Activated CD4-positive, alpha-beta memory T cell treated with anti-CD3 and anti-CD28 coated beads, Interleukin-2, amount 10 ng/mL, durations not matched to agents 7 days and 5 days (primary cell): ENCODE measurements around the gene DEF6. TPM values are rescaled to one million over a fixed set of nuclear protein-coding genes. Genes with fewer than 3 reads are reported as not detected.
A peak's percentile ranks its signal among the peaks of the same experiment; 100 is the strongest.

Experiments used
- CTCF ChIA-PET: fragments of 350-600 bp; sonication (Branson Sonifier 250); formaldehyde crosslinking; loops from one replicate; lab custom pipeline; 2021; ENCODE audit warnings: antibody characterized with exemption, inconsistent platforms; lab: Charles Lee
- POLR2A ChIA-PET: fragments of 350-600 bp; sonication (Branson Sonifier 250); formaldehyde crosslinking; loops from one replicate; lab custom pipeline; 2021; ENCODE audit warnings: antibody characterized with exemption; lab: Charles Lee
- DNase-seq: peaks from one replicate; pipeline ENCODE4 v3.0.0-alpha.2; 2020
- H3K27ac Mint-ChIP-seq: one replicate; pipeline ENCODE4 v1.8.0; 2021; ENCODE audit warnings: mild to moderate bottlenecking, mixed read lengths
- H3K27me3 Mint-ChIP-seq: one replicate; pipeline ENCODE4 v1.8.0; 2021; ENCODE audit warnings: mixed read lengths
- H3K36me3 Mint-ChIP-seq: one replicate; pipeline ENCODE4 v1.8.0; 2021; ENCODE audit warnings: low read depth, mixed read lengths
- H3K4me1 Mint-ChIP-seq: one replicate; pipeline ENCODE4 v1.8.0; 2021; ENCODE audit warnings: mixed read lengths
- H3K4me3 Mint-ChIP-seq: one replicate; pipeline ENCODE4 v1.8.0; 2021; ENCODE audit warnings: mild to moderate bottlenecking, mixed read lengths
- H3K9me3 Mint-ChIP-seq: one replicate; pipeline ENCODE4 v1.8.0; 2021; ENCODE audit warnings: mixed read lengths
- total RNA-seq, 2 experiments: library from RNA; stranded (reverse); gene quantifications; one replicate each; pipeline ENCODE4 v1.2.3, GENCODE V29; 2021

The DEF6 gene
- total RNA-seq, 2 experiments from 2014 or later = 201 to 215 TPM

DNA sequence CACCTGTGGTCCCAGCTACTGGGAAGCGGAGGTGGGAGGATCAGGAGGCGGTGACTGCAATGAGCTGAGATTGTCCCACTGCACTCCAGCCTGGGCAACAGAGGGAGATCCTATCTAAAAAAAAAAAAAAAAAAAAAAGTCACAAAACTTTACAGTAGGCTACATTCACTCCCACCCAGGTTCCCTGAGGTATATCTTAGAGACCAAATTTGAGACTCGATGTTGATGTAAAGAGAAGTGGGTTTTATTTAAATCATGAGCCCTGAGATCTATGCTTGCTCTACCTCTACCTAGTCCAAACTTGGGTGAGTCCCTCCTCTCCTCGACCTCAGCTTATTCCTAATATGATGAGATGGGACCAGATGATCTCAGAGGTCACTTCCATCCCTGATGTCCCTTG lies 8.8 kb upstream of the DEF6 start:
- no peak for DNase-seq
- Mint-ChIP-seq H3K9me3 (no peaks in the 10 kb centered on the region), H3K36me3 (peaks cover 33% of the 10 kb centered on the region), H3K4me1 (no peaks in the 10 kb centered on the region), H3K4me3 (no peak overlapping the region), H3K27me3 (no peaks in the 10 kb centered on the region), H3K27ac (no peak overlapping the region)
- POLR2A ChIA-PET = interaction anchor here (0.8 to 1.2 kb wide), 2 partner anchors 10 to 14 kb away, joined by 3 read pairs; no protein-coding TSS in a partner anchor
- CTCF ChIA-PET = interaction anchor here (1.2 to 1.4 kb wide), 2 partner anchors 8 to 48 kb away, joined by 3 to 4 read pairs; partner anchors contain the start of gene DEF6

DNA sequence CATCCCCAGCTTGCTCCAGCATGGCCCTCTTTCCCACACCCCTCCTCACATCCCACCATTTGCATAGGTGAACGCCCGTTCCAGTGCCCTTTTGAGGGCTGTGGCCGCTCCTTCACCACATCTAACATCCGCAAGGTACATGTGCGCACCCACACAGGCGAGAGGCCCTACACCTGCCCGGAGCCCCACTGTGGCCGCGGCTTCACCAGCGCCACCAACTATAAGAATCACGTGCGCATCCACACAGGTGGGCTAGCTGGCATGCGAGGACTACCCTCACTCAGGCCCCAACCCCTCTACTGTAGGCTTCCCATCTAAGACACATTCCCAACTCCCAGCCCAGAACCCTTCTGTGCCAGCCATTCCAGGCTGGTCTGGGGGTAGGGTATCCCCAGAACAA lies 6.1 kb upstream of the DEF6 start:
- H3K4me1 Mint-ChIP-seq = peaks cover 3% of the 10 kb centered on the region
- DNase-seq = no peak
- H3K36me3 Mint-ChIP-seq = peaks cover 35% of the 10 kb centered on the region
- H3K27ac Mint-ChIP-seq = no peak overlapping the region
- no peaks in the 10 kb centered on the region for H3K27me3 Mint-ChIP-seq
- CTCF ChIA-PET = no interaction called here
- H3K4me3 Mint-ChIP-seq = no peak overlapping the region
- no peaks in the 10 kb centered on the region for H3K9me3 Mint-ChIP-seq
- POLR2A ChIA-PET = no interaction called here

GRCh38 chr6:35292494-35292893 lies 5.1 kb upstream of the DEF6 start:
- H3K27me3 Mint-ChIP-seq = no peaks in the 10 kb centered on the region
- POLR2A ChIA-PET = interaction anchor here (1.0 to 1.1 kb wide), 2 partner anchors 154 to 175 kb away, joined by 3 to 4 read pairs; partner anchors contain the start of gene RPL10A

GRCh38 chr6:35293681-35294080 lies 3.9 kb upstream of the DEF6 start:
- no peak for DNase-seq
- peaks cover 40% of the 10 kb centered on the region for H3K36me3 Mint-ChIP-seq
- H3K9me3 Mint-ChIP-seq = no peaks in the 10 kb centered on the region
- no peak overlapping the region for H3K4me3 Mint-ChIP-seq
- POLR2A ChIA-PET = interaction anchor here (0.8 to 1.6 kb wide), 7 partner anchors 9 to 174 kb away, joined by 3 to 4 read pairs (median 3); partner anchors contain the start of gene FANCE
- H3K27ac Mint-ChIP-seq = no peak overlapping the region
- H3K4me1 Mint-ChIP-seq = peaks cover 13% of the 10 kb centered on the region
- H3K27me3 Mint-ChIP-seq = no peaks in the 10 kb centered on the region
- CTCF ChIA-PET = interaction anchor here (0.7 to 6.6 kb wide), 15 partner anchors 11 to 259 kb away, joined by 3 to 116 read pairs (median 4); partner anchors contain the start of genes FANCE, RPL10A and ZNF76

More at GRCh38 chr6:35292494-35292893, 5.1 kb upstream of the DEF6 start:
- no peak overlapping the region for H3K4me3 Mint-ChIP-seq
- H3K4me1 Mint-ChIP-seq = peaks cover 12% of the 10 kb centered on the region
- H3K36me3 Mint-ChIP-seq = peaks cover 38% of the 10 kb centered on the region
- DNase-seq = no peak
- H3K9me3 Mint-ChIP-seq = no peaks in the 10 kb centered on the region
- H3K27ac Mint-ChIP-seq = no peak overlapping the region
- CTCF ChIA-PET = interaction anchor here (1.6 to 6.6 kb wide), 5 partner anchors 34 to 260 kb away, joined by 4 to 116 read pairs (median 9); partner anchors contain the start of genes FANCE and RPL10A

GRCh38 chr6:35294308-35294945 lies 3.2 kb upstream of the DEF6 start:
- no peaks in the 10 kb centered on the region for H3K9me3 Mint-ChIP-seq
- H3K27me3 Mint-ChIP-seq = no peaks in the 10 kb centered on the region
- peaks cover 17% of the 10 kb centered on the region for H3K4me1 Mint-ChIP-seq
- no peak overlapping the region for H3K27ac Mint-ChIP-seq
- DNase-seq = peak; percentile 60
- ChIA-PET POLR2A (interaction anchor here (1.0 to 1.6 kb wide), 5 partner anchors 9 to 258 kb away, joined by 3 to 4 read pairs (median 3); partner anchors contain the start of gene FANCE), CTCF (interaction anchor here (0.8 to 6.6 kb wide), 12 partner anchors 11 to 259 kb away, joined by 3 to 116 read pairs (median 4); partner anchors contain the start of genes FANCE, RPL10A and ZNF76)
- no peak overlapping the region for H3K4me3 Mint-ChIP-seq
- H3K36me3 Mint-ChIP-seq = peaks cover 42% of the 10 kb centered on the region

GRCh38 chr6:35295036-35295435 lies 2.6 kb upstream of the DEF6 start:
- peaks cover 22% of the 10 kb centered on the region for H3K4me1 Mint-ChIP-seq
- H3K4me3 Mint-ChIP-seq = no peak overlapping the region
- H3K27ac Mint-ChIP-seq = no peak overlapping the region
- POLR2A ChIA-PET = interaction anchor here (0.6 to 7.4 kb wide), 9 partner anchors 19 to 257 kb away, joined by 3 to 190 read pairs (median 3); partner anchors contain the start of gene ZNF76
- no peaks in the 10 kb centered on the region for H3K27me3 Mint-ChIP-seq
- CTCF ChIA-PET = interaction anchor here (0.9 to 7.2 kb wide), 8 partner anchors 9 to 176 kb away, joined by 3 to 172 read pairs (median 20); partner anchors contain the start of genes FANCE, PPARD and RPL10A
- H3K9me3 Mint-ChIP-seq = no peaks in the 10 kb centered on the region
- H3K36me3 Mint-ChIP-seq = peaks cover 47% of the 10 kb centered on the region
- DNase-seq = no peak

GRCh38 chr6:35295521-35296315 lies 1.9 kb upstream of the DEF6 start:
- Mint-ChIP-seq H3K27me3 (no peaks in the 10 kb centered on the region), H3K36me3 (peaks cover 53% of the 10 kb centered on the region), H3K4me1 (peaks cover 29% of the 10 kb centered on the region), H3K9me3 (no peaks in the 10 kb centered on the region), H3K4me3 (no peak overlapping the region), H3K27ac (no peak overlapping the region)
- DNase-seq = no peak
- ChIA-PET POLR2A (interaction anchor here (0.6 to 7.4 kb wide), 13 partner anchors 10 to 257 kb away, joined by 3 to 190 read pairs (median 3); partner anchors contain the start of genes PPARD, RPL10A and ZNF76), CTCF (interaction anchor here (0.9 to 7.2 kb wide), 14 partner anchors 9 to 228 kb away, joined by 3 to 172 read pairs (median 7); partner anchors contain the start of genes FANCE, PPARD and RPL10A)

GRCh38 chr6:35296931-35297600 lies 552 bp upstream of the DEF6 start:
- POLR2A ChIA-PET = interaction anchor here (1.0 to 7.4 kb wide), 12 partner anchors 10 to 435 kb away, joined by 3 to 190 read pairs (median 6); partner anchors contain the start of genes FANCE, PPARD, RPL10A and ZNF76
- Mint-ChIP-seq H3K27ac (peak overlapping the region; percentile 95), H3K9me3 (no peaks in the 10 kb centered on the region), H3K4me1 (peaks cover 42% of the 10 kb centered on the region), H3K27me3 (no peaks in the 10 kb centered on the region), H3K4me3 (peak overlapping the region; percentile 79), H3K36me3 (peaks cover 55% of the 10 kb centered on the region)
- CTCF ChIA-PET = interaction anchor here (0.7 to 7.2 kb wide), 22 partner anchors 8 to 439 kb away, joined by 3 to 172 read pairs (median 5); partner anchors contain the start of genes FANCE, PPARD and RPL10A
- DNase-seq = no peak

GRCh38 chr6:35298625-35299140 lies 1.1 kb downstream of the DEF6 start:
- Mint-ChIP-seq H3K27me3 (no peaks in the 10 kb centered on the region), H3K4me1 (peaks cover 57% of the 10 kb centered on the region), H3K36me3 (peaks cover 60% of the 10 kb centered on the region), H3K4me3 (peak overlapping the region; percentile 79), H3K27ac (peak overlapping the region; percentile 95), H3K9me3 (no peaks in the 10 kb centered on the region)
- no peak for DNase-seq
- ChIA-PET POLR2A (interaction anchor here (0.7 to 7.4 kb wide), 12 partner anchors 15 to 199 kb away, joined by 3 to 190 read pairs (median 5); partner anchors contain the start of genes FANCE, PPARD, RPL10A and ZNF76), CTCF (interaction anchor here (1.2 to 7.2 kb wide), 9 partner anchors 12 to 169 kb away, joined by 3 to 172 read pairs (median 12); partner anchors contain the start of genes FANCE, PPARD and RPL10A)

GRCh38 chr6:35299674-35300073 lies 2.1 kb downstream of the DEF6 start:
- peak; percentile 46 for DNase-seq
- Mint-ChIP-seq H3K9me3 (no peaks in the 10 kb centered on the region), H3K27ac (peak overlapping the region; percentile 95), H3K4me1 (peaks cover 62% of the 10 kb centered on the region), H3K36me3 (peaks cover 63% of the 10 kb centered on the region), H3K27me3 (no peaks in the 10 kb centered on the region), H3K4me3 (peak overlapping the region; percentile 79)
- CTCF ChIA-PET = interaction anchor here (2.4 to 7.2 kb wide), 4 partner anchors 26 to 167 kb away, joined by 12 to 172 read pairs (median 24); partner anchors contain the start of genes PPARD and RPL10A
- POLR2A ChIA-PET = interaction anchor here (1.1 to 7.4 kb wide), 5 partner anchors 14 to 168 kb away, joined by 5 to 190 read pairs (median 29); partner anchors contain the start of genes PPARD and RPL10A

- peak; percentile 65 for DNase-seq
- H3K36me3 Mint-ChIP-seq = peaks cover 60% of the 10 kb centered on the region
- H3K9me3 Mint-ChIP-seq = no peaks in the 10 kb centered on the region
- H3K4me3 Mint-ChIP-seq = peak overlapping the region; percentile 79
- H3K27me3 Mint-ChIP-seq = no peaks in the 10 kb centered on the region
- ChIA-PET CTCF (interaction anchor here (0.6 to 7.2 kb wide), 10 partner anchors 10 to 215 kb away, joined by 3 to 172 read pairs (median 4); partner anchors contain the start of gene RPL10A), POLR2A (interaction anchor here (0.7 to 7.4 kb wide), 10 partner anchors 13 to 427 kb away, joined by 3 to 190 read pairs (median 6); partner anchors contain the start of genes FANCE, PPARD, RPL10A and ZNF76)
- H3K27ac Mint-ChIP-seq = peak overlapping the region; percentile 95
- peaks cover 70% of the 10 kb centered on the region for H3K4me1 Mint-ChIP-seq
Observed at GRCh38 chr6:35300848-35301247, 3.2 kb downstream of the DEF6 start.
